Keratinocyte (primary cell): ENCODE results near the gene ZSCAN30. TPM values are rescaled to one million over a fixed set of nuclear protein-coding genes. Genes with fewer than 3 reads are reported as not detected.
"Not testable (repeated sequence)": the region's sequence is repeated elsewhere in the genome, so short reads cannot be mapped to it uniquely, and the experiment has no call there.

Experiments
- DNase-seq: peaks from one replicate; pipeline ENCODE4 v3.0.0-alpha.2; 2011; ENCODE audit warnings: low read depth, missing footprints, low spot score
- FAIRE-seq: peaks from 2 replicates; lab custom pipeline; 2011; peaks lifted over from hg19 to GRCh38; lab: Jason Lieb, UNC
- H2AFZ ChIP-seq: 2 replicates; pipeline ENCODE4 v1.6.0; 2012; ENCODE audit warnings: low read length, control low read depth, inconsistent platforms; ENCODE audit not compliant: control insufficient read depth
- H3K27ac ChIP-seq: 2 replicates; pipeline ENCODE4 v1.5.1; 2011; ENCODE audit warnings: low read length; ENCODE audit not compliant: control insufficient read depth, insufficient read depth
- H3K27me3 ChIP-seq: 3 replicates; pipeline ENCODE4 v1.6.0; 2011; ENCODE audit warnings: low read length; ENCODE audit not compliant: control insufficient read depth, insufficient read depth; ENCODE audit errors: extremely low read depth
- H3K36me3 ChIP-seq, 2 experiments: 2 replicates in 1 of 2; 3 replicates in 1 of 2; pipeline ENCODE4 v1.5.1; 2011; ENCODE audit warnings: low read length in 2 of 2, mild to moderate bottlenecking in 1 of 2; ENCODE audit not compliant: control insufficient read depth in 2 of 2, insufficient read depth in 2 of 2; ENCODE audit errors: extremely low read depth in 1 of 2
- H3K4me1 ChIP-seq: 3 replicates; pipeline ENCODE4 v1.5.1; 2011; ENCODE audit warnings: low read length; ENCODE audit not compliant: control insufficient read depth, insufficient read depth; ENCODE audit errors: extremely low read depth
- H3K4me2 ChIP-seq: 3 replicates; pipeline ENCODE4 v1.6.0; 2011; ENCODE audit warnings: low read depth, low read length; ENCODE audit not compliant: control insufficient read depth, insufficient read depth; ENCODE audit errors: extremely low read depth
- H3K4me3 ChIP-seq, 3 experiments: fragments of 200-600 bp in 1 of 3; sonication (generic) in 1 of 3; 2 replicates in 2 of 3; 3 replicates in 1 of 3; pipeline ENCODE4 v1.5.1; 2011 to 2016; ENCODE audit warnings: low read length in 3 of 3, mild to moderate bottlenecking in 3 of 3, control low read depth in 2 of 3, inconsistent platforms in 1 of 3, low read depth in 1 of 3, mixed read lengths in 1 of 3, mixed run types in 1 of 3, moderate library complexity in 1 of 3; ENCODE audit not compliant: control insufficient read depth in 2 of 3, insufficient read depth in 2 of 3; ENCODE audit errors: extremely low read depth in 1 of 3
- H3K79me2 ChIP-seq: 2 replicates; pipeline ENCODE4 v1.6.0; 2012; ENCODE audit warnings: low read length; ENCODE audit not compliant: control insufficient read depth, insufficient read depth
- H3K9ac ChIP-seq: 3 replicates; pipeline ENCODE4 v1.6.0; 2011; ENCODE audit warnings: low read length; ENCODE audit not compliant: control insufficient read depth, insufficient read depth; ENCODE audit errors: extremely low read depth
- H3K9me1 ChIP-seq: 3 replicates; pipeline ENCODE4 v1.6.0; 2011; ENCODE audit warnings: low read length; ENCODE audit not compliant: control insufficient read depth, insufficient read depth; ENCODE audit errors: extremely low read depth
- H3K9me3 ChIP-seq: 2 replicates; pipeline ENCODE4 v1.5.1; 2012; ENCODE audit warnings: low read depth, low read length; ENCODE audit not compliant: control insufficient read depth
- H4K20me1 ChIP-seq: 3 replicates; pipeline ENCODE4 v1.6.0; 2011; ENCODE audit warnings: low read length; ENCODE audit not compliant: control insufficient read depth, insufficient read depth; ENCODE audit errors: extremely low read depth
- EZH2 ChIP-seq: IDR thresholded peaks from one replicate; pipeline ENCODE4 v1.6.1; 2012; ENCODE audit warnings: inconsistent platforms, mild to moderate bottlenecking, low read length, moderate library complexity
- dilution Hi-C: fragments of 300-500 bp; cut with MboI; formaldehyde crosslinking; loops from one replicate; pipeline ENCODE4 v1.7.0; 2020; ENCODE audit warnings: low sequenced_read_pairs; ENCODE audit not compliant: extremely low pct_ligation_motif_present
- polyA plus RNA-seq, 5 experiments: library from polyadenylated mRNA; depleted of rRNA in 3 of 5; stranded (reverse) in 3 of 5; stranded (forward) in 1 of 5; unstranded in 1 of 5; fragments of >200 nt; gene quantifications; 1 replicate in 1 of 5; 2 replicates in 3 of 5; 3 replicates in 1 of 5; pipeline versions ENCODE4 v1.2.1 to v1.2.3, GENCODE V29; 2011 to 2012; ENCODE audit warnings: missing spikeins in 2 of 5, low read depth in 1 of 5, low replicate concordance in 1 of 5
- TF ChIP-seq, protein P1 (sequence below), 3 experiments: IDR thresholded peaks in 1 of 3; conservative IDR thresholded peaks in 1 of 3; optimal IDR thresholded peaks in 1 of 3; 2 replicates in 2 of 3; 3 replicates in 1 of 3; pipeline versions ENCODE3 to v1.5.1; 2011; ENCODE audit warnings: low read length in 3 of 3, mild to moderate bottlenecking in 3 of 3, moderate library complexity in 2 of 3, control low read depth in 1 of 3, inconsistent platforms in 1 of 3; ENCODE audit not compliant: insufficient read depth in 2 of 3; ENCODE audit errors: extremely low read depth in 1 of 3

The ZSCAN30 gene
- polyA plus RNA-seq, 1 donor (not counting 4 experiments of a cell fraction or from before 2014, with no cell fraction given): 13.6 TPM

DNA sequence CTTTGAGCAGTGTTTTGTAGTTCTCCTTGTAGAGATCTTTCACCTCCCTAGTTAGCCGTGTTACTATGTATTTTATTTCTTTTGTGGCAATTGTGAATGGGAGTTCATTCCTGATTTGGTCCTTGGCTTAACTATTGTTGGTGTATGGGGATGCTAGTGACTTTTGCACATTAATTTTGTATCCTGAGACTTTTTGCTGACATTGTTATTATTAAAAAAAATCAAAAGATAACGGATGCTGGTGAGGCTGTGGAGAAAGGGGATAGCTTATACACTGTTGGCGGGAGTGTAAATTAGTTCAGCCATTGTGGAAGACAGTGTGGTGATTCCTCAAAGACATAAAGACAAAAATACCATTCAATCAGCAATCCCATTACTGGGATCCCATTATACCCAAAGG lies 66.2 kb downstream of the ZSCAN30 start:
- Histone ChIP-seq H2AFZ (no peak overlapping the region), H3K9ac (no peak overlapping the region), H3K4me2 (no peak overlapping the region), H3K27ac (no peak overlapping the region), H3K36me3 (no peaks in the 10 kb centered on the region), H3K4me3 (no peak overlapping the region), H3K9me3 (no peaks in the 10 kb centered on the region), H3K4me1 (no peaks in the 10 kb centered on the region), H4K20me1 (no peaks in the 10 kb centered on the region), H3K27me3 (no peaks in the 10 kb centered on the region), H3K9me1 (no peaks in the 10 kb centered on the region), H3K79me2 (no peaks in the 10 kb centered on the region)
- no peak for DNase-seq
- dilution Hi-C loops: no loop called here
- FAIRE-seq: no peak
- TF ChIP-seq, protein P1, sequence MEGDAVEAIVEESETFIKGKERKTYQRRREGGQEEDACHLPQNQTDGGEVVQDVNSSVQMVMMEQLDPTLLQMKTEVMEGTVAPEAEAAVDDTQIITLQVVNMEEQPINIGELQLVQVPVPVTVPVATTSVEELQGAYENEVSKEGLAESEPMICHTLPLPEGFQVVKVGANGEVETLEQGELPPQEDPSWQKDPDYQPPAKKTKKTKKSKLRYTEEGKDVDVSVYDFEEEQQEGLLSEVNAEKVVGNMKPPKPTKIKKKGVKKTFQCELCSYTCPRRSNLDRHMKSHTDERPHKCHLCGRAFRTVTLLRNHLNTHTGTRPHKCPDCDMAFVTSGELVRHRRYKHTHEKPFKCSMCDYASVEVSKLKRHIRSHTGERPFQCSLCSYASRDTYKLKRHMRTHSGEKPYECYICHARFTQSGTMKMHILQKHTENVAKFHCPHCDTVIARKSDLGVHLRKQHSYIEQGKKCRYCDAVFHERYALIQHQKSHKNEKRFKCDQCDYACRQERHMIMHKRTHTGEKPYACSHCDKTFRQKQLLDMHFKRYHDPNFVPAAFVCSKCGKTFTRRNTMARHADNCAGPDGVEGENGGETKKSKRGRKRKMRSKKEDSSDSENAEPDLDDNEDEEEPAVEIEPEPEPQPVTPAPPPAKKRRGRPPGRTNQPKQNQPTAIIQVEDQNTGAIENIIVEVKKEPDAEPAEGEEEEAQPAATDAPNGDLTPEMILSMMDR (optimal IDR thresholded peaks at IDR 0.05 in 1 of 3, IDR thresholded peaks at IDR 0.05 in 1 of 3, conservative IDR thresholded peaks at IDR 0.05 in 1 of 3; ENCODE audit: extremely low read depth in 1 of 3, insufficient read depth in 2 of 3, low read length in 3 of 3): no peak
- TF ChIP-seq EZH2: no peak

DNA sequence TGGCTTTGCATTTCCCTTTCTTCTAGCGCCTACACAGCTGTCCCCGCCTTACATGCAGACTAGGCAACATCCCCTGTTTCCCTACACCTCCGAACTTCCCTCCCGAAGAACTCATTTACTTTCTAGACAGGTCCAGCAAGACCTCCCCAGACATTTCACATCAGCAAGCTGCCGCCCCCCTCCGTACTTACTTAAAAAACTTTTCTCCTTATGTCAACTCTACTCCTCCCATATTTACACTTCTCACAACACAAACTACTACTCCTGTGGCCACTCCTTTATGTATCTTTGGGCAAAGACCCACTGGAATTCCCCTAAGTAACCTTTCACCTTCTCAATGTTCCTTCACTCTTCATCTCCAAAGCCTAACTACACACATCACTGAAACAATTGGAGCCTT lies 69.6 kb downstream of the ZSCAN30 start:
- no peak overlapping the region for H3K4me3 ChIP-seq
- H3K36me3 ChIP-seq: no peaks in the 10 kb centered on the region
- FAIRE-seq (no peak), DNase-seq (no peak)
- H3K79me2 ChIP-seq: no peaks in the 10 kb centered on the region
- no peaks in the 10 kb centered on the region for H3K27me3 ChIP-seq
- no peak overlapping the region for H3K9ac ChIP-seq
- dilution Hi-C loops: no loop called here
- no peaks in the 10 kb centered on the region for H3K9me1 ChIP-seq
- no peak overlapping the region for H3K4me2 ChIP-seq
- no peaks in the 10 kb centered on the region for H3K9me3 ChIP-seq
- H4K20me1 ChIP-seq: no peaks in the 10 kb centered on the region
- H3K27ac ChIP-seq: no peak overlapping the region
- TF ChIP-seq EZH2: no peak
- TF ChIP-seq, protein P1 (optimal IDR thresholded peaks at IDR 0.05 in 1 of 3, IDR thresholded peaks at IDR 0.05 in 1 of 3, conservative IDR thresholded peaks at IDR 0.05 in 1 of 3; ENCODE audit: extremely low read depth in 1 of 3, insufficient read depth in 2 of 3, low read length in 3 of 3): no peak
- no peak overlapping the region for H2AFZ ChIP-seq
- H3K4me1 ChIP-seq: no peaks in the 10 kb centered on the region

DNA sequence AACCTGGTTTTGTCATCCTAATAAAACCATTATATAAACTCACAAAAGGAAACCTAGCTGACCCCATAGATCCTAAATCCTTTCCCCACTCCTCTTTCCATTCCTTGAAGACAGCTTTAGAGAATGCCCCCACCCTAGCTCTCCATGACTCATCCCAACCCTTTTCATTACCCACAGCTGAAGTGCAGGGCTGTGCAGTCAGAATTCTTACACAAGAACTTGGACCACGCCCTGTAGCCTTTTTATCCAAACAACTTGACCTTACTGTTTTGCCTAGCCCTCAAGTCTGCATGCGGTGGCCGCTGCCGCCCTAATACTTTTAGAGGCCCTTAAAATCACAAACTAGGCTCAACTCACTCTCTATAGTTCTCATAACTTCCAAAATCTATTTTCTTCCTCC lies 70.7 kb downstream of the ZSCAN30 start:
- H3K9me1 ChIP-seq: not testable (repeated sequence)

DNA sequence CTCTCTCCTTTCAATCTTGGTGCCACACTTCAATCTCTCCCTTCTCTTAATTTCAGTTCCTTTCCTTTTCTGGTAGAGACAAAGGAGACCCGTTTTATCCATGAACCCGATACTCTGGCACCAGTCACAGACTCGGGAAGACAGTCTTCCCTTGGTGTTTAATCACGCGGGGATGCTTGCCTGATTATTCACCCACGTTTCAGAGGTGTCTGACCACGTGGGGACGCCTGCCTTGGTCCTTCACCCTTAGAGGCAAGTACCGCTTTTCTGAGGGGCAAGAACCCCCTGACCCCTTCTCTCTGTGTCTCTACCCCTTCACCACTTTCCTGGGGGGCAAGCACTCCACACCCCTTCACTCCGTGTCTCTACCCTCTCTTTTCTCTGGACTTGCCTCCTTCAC lies 73.4 kb downstream of the ZSCAN30 start:
- H3K27ac ChIP-seq, H3K9ac ChIP-seq, dilution Hi-C loops, H3K9me1 ChIP-seq, H3K4me1 ChIP-seq, H4K20me1 ChIP-seq, H3K27me3 ChIP-seq, H3K4me3 ChIP-seq, H3K79me2 ChIP-seq, FAIRE-seq, H2AFZ ChIP-seq, H3K9me3 ChIP-seq, H3K36me3 ChIP-seq, DNase-seq, H3K4me2 ChIP-seq: not testable (repeated sequence)

More for the DNA sequence above, 70.7 kb downstream of the ZSCAN30 start:
- dilution Hi-C loops, H3K4me1 ChIP-seq, FAIRE-seq, H4K20me1 ChIP-seq, H2AFZ ChIP-seq, H3K9ac ChIP-seq, H3K79me2 ChIP-seq, H3K4me3 ChIP-seq, H3K9me3 ChIP-seq, H3K27me3 ChIP-seq, H3K4me2 ChIP-seq, DNase-seq, H3K36me3 ChIP-seq, H3K27ac ChIP-seq: not testable (repeated sequence)
